NCI-H128 (cell line): Measurements from ENCODE around the gene FRAS1.
"Not testable (repeated sequence)": the region's sequence is repeated elsewhere in the genome, so short reads cannot be mapped to it uniquely, and the experiment has no call there.

ENCODE experiments used
- DNase-seq: peaks from one replicate; lab custom pipeline; 2025; ENCODE audit not compliant: unreplicated experiment; lab: John Stamatoyannopoulos, UW

The FRAS1 gene

GRCh38 chr4:78542373-78542772 is 485.2 kb downstream of the FRAS1 start:
- no peak for DNase-seq

GRCh38 chr4:78543424-78544125 is 486.5 kb downstream of the FRAS1 start:
- DNase-seq, result no peak

DNA sequence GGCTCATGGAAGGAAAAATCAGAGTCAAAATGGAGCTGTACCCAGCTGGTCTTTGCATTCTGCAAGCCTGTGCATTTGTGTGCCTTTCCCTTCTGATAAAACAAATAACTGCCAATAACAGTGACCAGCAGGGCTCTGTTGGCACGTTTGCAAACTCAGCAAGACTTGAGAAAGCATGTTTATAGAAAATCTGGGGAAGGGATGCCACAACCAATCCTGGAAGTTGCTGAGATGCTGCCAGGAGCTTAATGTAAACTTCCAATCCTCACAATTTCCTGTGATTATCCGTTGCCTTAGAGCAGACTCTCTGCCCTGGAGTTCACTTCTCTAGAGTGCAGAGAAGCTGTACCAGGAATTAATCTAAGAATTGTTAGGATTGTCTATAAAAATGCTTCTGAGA is 487.6 kb downstream of the FRAS1 start:
- DNase-seq, result no peak

DNA sequence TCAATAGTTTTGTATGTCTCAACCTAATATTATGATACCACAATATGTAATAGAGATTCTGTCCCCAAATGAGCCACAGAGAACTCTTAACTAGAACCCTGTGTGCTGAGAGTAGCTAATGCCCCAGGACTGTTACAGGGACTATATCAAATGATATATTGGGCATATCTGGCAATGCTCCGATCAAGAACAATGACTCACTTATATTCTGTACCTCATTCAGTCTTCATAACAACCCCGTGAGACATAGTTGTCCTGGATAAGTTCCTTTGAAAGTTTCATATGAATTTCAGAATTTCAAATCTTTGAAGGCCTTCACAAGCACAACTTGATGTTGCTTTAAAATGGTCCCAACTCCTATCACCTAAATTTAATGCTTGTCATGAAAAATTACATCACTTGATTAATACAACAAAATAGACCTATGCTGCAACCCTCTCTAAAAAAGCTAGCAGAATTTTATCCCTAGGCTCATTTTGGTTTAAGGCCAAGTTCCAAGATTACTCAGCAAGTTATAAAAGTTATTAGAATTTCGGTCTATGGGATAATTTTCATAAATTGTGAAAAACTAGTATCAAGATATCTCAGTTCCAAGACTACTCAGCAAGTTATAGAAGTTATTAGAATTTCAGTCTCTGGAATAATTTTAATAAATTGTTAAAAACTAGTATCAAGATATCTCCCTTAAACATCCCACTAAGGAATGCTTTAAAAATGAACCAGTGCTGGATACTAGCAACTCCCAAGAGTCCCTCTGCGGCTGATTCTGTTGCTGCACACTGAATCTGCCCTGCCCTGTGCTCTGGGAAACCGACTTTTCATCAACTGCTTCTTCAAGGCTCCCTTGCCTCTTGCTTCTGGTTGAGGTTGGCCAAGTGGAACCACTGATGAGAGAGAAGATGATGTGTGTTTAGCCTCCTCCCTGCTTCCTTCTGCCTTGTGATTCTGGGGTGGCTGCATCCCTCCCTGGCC is 488.4 kb downstream of the FRAS1 start:
- no peak for DNase-seq

DNA sequence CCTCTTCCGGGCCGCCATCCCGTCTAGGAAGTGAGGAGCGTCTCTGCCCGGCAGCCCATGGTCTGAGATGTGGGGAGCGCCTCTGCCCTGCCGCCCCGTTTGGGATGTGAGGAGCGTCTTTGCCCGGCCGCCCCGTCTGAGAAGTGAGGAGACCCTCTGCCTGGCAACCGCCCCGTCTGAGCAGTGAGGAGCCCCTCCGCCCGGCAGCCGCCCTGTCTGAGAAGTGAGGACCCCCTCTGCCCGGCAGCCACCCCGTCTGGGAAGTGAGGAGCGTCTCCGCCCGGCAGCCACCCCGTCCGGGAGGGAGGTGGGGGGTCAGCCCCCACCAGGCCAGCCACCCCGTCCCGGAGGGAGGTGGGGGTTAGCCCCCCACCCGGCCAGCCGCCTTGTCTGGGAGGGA is 490.8 kb downstream of the FRAS1 start:
- not testable (repeated sequence) for DNase-seq

- DNase-seq, result not testable (repeated sequence)
These were observed 491.8 kb downstream of the FRAS1 start for GRCh38 chr4:78548889-78549288.

DNA sequence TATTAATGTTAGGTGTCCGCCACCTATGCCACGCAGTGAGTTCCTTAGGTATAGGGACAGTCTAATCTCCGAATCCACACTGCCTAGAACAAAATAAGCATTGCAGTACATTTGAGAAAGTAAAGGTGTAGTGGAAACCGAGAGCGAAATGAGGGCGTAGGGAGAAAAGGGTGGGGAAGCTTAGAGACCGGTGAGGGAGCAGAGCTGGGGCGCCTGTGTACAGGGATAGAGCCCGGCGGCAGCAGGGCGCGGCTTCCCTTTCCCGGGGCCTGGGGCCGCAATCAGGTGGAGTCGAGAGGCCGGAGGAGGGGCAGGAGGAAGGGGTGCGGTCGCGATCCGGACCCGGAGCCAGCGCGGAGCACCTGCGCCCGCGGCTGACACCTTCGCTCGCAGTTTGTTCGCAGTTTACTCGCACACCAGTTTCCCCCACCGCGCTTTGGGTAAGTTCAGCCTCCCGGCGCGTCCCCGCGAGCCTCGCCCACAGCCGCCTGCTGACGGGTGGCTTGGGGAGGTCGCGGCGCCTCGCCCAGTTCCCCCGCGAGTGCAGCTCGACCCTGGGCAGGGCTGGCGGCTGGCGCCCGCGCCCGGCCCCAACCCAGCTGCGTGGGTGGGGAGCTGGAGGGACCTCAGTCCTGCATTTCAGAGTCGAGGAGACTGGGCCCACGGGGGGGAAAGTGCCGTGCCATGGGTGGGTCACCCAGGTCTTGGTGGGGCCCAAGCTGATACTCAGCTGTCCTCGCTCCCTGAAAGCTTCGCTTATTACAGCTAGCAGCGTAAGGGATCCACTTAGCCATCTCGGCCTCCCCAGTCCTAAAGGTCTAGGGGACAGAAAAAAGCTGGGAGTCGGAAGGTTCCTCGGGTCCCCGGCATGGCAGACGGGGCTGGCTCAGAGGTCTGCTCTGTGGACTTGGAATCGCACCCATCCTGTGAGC is 494.6 kb downstream of the FRAS1 start, which contains the start of gene ANXA3:
Gene ANXA3 (plus strand): TSS at position 351 of the 932 bp plus-strand sequence. CDS start 2,704 bp downstream, outside the sequence.
- peak; percentile 4 for DNase-seq

GRCh38 chr4:78552389-78553042 is 495.4 kb downstream of the FRAS1 start:
- no peak for DNase-seq

DNA sequence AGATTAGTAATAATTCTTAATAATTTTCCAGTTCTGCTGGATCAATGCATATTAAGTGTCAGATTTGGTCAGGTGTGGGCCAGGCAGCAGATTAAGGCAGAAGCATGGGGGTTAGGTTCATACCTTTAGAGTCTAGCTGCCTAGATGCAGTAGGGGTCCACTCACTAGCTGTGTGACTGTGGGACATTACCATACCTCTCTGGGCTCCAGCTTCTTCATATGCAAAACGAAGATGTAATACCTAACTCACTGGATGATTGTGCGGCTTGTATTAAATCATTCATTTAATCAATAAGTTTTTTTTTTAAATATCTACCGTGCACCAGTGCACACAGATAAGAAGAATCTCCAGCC is 495.9 kb downstream of the FRAS1 start:
- DNase-seq, result no peak

DNA sequence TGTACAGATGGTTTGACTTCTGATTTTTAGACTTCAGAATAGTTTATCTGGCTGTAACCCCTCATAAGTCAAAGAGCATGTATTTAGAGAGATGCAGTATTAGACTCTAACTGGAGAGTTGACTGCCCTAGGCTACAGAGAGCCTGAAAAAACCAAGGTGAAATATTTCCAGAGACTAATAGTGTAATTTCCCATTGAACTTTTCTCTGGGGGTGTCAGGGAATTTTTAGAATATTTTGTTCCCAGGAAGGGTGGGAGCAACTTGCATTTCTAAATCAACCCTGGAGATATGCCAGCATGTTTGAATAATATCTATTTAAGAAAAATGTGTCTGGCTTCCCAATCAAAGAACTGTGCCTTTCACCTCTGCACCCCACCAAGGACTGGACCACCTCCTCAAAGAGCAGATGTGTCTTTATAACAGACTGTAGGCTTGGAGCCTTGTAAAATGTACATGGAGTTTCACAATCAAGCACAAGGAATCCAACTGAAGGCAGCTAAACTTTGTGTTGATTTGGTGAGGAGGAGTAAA is 496.5 kb downstream of the FRAS1 start:
- DNase-seq, result no peak

- DNase-seq, result no peak
These were observed 499.5 kb downstream of the FRAS1 start for GRCh38 chr4:78556665-78557064.

DNA sequence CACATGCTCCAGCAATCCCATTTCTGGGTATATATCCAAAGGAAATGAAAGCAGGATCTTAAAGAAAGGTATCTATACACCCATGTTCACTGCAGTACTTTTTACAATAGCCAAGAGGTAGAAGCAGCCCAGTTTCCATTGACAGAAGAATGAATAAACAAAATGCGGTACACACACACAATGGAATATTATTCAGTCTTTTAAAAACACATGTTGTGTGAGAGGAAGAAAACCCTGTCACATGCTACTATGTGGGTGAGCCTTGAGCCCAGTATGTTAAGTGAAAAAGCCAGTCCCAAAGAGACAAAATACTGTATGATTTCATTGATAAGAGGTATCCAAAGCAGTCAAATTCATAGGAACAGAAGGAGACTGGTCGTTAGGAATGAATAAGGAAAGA is 500.7 kb downstream of the FRAS1 start:
- DNase-seq, result no peak

- no peak for DNase-seq
These were observed 501.3 kb downstream of the FRAS1 start for GRCh38 chr4:78558410-78558809.

DNA sequence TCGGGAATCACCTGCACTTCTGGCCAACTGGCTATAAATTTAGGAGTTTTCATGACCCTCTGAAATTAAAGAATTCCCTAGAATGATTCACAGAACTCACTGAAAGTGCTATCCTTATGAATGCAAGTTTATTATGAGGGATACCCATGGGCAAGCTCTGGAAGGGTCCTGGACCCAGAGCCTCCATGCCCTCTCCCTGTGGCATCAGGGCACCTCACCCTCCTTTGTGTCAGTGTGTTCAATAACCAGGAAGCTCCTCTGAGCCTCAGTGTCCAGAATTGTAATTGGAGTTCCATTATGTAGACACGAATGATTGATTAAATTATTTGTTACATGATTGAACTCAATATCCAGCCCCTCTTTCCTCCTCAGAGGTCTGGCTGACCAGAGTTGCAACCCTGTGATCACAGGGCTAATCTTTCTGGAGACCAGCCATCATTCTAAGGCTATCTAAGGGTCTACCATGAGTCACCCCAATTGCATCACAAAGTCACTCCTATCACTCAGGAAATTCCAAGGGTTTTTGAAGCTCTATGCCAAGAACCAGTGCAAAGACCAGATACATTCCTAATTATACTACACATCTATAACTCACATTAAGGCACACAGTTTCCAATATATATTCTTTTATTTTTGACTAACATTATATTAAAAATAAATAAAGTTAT is 503.3 kb downstream of the FRAS1 start:
- DNase-seq, result no peak

GRCh38 chr4:78561677-78562076 is 504.6 kb downstream of the FRAS1 start:
- DNase-seq, result no peak

GRCh38 chr4:78562687-78563086 is 505.6 kb downstream of the FRAS1 start:
- DNase-seq, result no peak

DNA sequence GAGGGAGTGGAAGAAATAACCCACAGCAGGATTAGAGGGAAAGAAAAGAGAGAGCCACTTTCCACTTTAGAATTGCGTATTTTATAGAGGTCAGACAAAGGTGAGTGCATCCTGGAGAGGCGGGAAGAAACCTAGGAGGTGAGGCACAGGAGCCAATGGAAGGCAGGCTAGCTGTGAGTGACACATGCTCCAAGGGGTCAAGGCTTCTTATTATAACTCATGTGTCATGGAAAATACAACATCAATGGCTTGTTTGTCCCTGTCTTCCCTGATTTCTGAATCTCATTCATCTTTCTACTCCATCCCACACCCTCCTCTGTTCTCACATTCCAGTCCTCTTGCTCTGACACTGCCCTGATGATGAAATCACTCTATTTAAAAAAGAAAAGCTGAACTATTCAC is 508.8 kb downstream of the FRAS1 start:
- no peak for DNase-seq

DNA sequence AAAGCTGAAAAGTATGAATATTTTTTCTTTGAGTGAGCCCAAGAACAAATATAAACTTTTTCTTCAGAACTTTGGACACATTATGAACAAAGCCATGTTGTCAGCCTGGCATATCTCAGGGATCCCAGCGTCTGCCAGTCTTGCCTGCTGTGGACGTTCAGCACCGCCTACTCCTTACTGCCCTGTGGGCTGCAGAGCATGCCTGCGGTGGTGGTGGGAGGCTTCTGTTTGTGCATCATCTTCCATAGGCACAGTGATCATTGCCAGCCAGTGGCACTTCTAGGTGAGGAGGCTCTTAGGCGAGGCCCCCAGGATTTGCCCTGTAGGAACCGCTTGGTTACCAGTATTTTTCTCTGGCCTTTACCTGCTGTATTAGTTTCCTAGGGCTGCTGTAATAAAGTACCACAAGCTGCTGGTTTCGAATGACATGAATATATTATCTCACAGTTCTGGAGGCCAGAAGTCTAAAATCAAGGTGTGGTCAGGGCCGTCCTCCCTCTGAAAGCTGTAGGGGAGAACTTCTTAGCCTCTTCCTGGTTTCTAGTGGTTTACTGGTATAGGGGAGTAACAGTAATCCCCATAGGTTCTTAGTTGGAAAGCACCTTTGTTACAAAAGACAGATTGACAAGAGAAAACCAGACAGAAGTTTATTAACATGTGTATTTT is 509.8 kb downstream of the FRAS1 start:
- no peak for DNase-seq

DNA sequence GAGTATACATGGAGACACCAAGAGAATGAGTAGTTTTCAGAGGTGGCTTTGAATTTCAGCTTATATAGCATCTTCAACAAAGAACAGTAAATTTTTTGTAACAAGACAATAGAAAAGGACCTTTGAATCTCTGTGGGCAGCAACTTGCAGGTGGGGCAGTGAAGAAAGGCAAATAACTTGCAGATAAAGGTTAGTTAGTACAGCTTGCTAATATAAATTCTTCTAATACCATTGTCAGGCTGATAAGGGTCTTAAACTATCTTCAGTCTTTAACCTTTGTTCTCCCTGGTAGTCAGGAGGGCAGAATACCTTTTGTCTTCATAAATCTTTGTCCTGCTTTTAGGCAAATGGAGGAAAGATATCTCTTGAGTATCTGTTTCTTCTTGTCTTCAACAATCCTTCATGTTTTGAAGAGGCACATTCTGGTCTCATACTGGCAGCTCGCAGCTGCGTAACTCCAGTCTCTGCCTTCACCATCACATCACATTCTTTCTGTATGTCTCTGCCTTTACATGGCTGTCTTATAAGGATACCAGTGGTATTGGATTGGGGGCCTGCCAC is 510.5 kb downstream of the FRAS1 start:
- DNase-seq, result no peak
